IMR-90 (cell line): ENCODE data around the gene NCKAP5. TPM values are rescaled to one million over a fixed set of nuclear protein-coding genes. Genes with fewer than 3 reads are reported as not detected.

Source experiments
- ATAC-seq: fragments of 200-7000 bp; cut with Tn5 transposase; 2 replicates; pipeline ENCODE4 v1.9.1; 2020; ENCODE audit warnings: low read depth, mild to moderate bottlenecking, moderate library complexity
- BruUV-seq: library from RNA; stranded (reverse); fragments of 400-500 nt; replicated peaks from 2 replicates; lab custom pipeline; 2021; lab: Mats Ljungman, UMichigan
- CTCF ChIA-PET: fragments of 300-600 bp; formaldehyde crosslinking; extraction: SDS; loops from one replicate; lab custom pipeline; 2021; ENCODE audit warnings: antibody characterized with exemption; lab: Yijun Ruan, JAX
- POLR2A ChIA-PET: fragments of 300-600 bp; sonication (Branson Sonifier 250); formaldehyde crosslinking; loops from one replicate; lab custom pipeline; 2022; ENCODE audit warnings: antibody characterized with exemption; ENCODE audit not compliant: unreplicated experiment; lab: Charles Lee
- DNase-seq: peaks from one replicate; pipeline ENCODE4 v3.0.0; 2013
- H2AFZ ChIP-seq: replicated peaks from 2 replicates; pipeline ENCODE3; 2013; ENCODE audit warnings: low read length, mild to moderate bottlenecking; ENCODE audit not compliant: poor library complexity
- H2AK5ac ChIP-seq: 2 replicates; pipeline ENCODE4 v1.6.1; 2013; ENCODE audit warnings: low read depth, low read length, inconsistent platforms
- H2AK9ac ChIP-seq: replicated peaks from 2 replicates; pipeline ENCODE3; 2013; ENCODE audit warnings: mild to moderate bottlenecking, low read depth, low read length, moderate library complexity; ENCODE audit not compliant: poor library complexity
- H2BK120ac ChIP-seq: 2 replicates; pipeline ENCODE4 v1.6.1; 2013; ENCODE audit warnings: low read depth, low read length, inconsistent platforms
- H2BK15ac ChIP-seq: 3 replicates; pipeline ENCODE4 v1.6.1; 2013; ENCODE audit warnings: low read depth, low read length, inconsistent platforms
- H2BK20ac ChIP-seq: 2 replicates; pipeline ENCODE4 v1.6.1; 2013; ENCODE audit warnings: low read depth, mild to moderate bottlenecking, inconsistent platforms, low read length, moderate library complexity
- H2BK5ac ChIP-seq: 2 replicates; pipeline ENCODE4 v1.6.1; 2013; ENCODE audit warnings: mild to moderate bottlenecking, low read depth, low read length, inconsistent platforms; ENCODE audit not compliant: poor library complexity, severe bottlenecking
- H3K14ac ChIP-seq: replicated peaks from 2 replicates; pipeline ENCODE4 v1.6.1; 2013; ENCODE audit warnings: low read depth, low read length, inconsistent platforms
- H3K18ac ChIP-seq: 2 replicates; pipeline ENCODE4 v1.6.1; 2013; ENCODE audit warnings: low read depth, low read length, control low read depth
- H3K23ac ChIP-seq: 2 replicates; pipeline ENCODE4 v1.6.1; 2013; ENCODE audit warnings: low read depth, low read length, inconsistent platforms
- H3K27ac ChIP-seq: 2 replicates; pipeline ENCODE4 v1.5.1; 2013; ENCODE audit warnings: mild to moderate bottlenecking, control low read depth, low read length; ENCODE audit not compliant: insufficient read depth
- H3K27me3 ChIP-seq: 2 replicates; pipeline ENCODE4 v1.6.1; 2013; ENCODE audit warnings: low read length; ENCODE audit not compliant: control insufficient read depth, insufficient read depth
- H3K36me3 ChIP-seq: 2 replicates; pipeline ENCODE4 v1.6.1; 2013; ENCODE audit warnings: low read length, mixed read lengths; ENCODE audit not compliant: control insufficient read depth, insufficient read depth
- H3K4ac ChIP-seq: 2 replicates; pipeline ENCODE4 v1.6.1; 2013; ENCODE audit warnings: low read depth, low read length, inconsistent platforms
- H3K4me1 ChIP-seq: 2 replicates; pipeline ENCODE4 v1.6.1; 2013; ENCODE audit warnings: low read length, mixed read lengths; ENCODE audit not compliant: control insufficient read depth, insufficient read depth
- H3K4me2 ChIP-seq: 2 replicates; pipeline ENCODE4 v1.6.1; 2013; ENCODE audit warnings: low read depth, mild to moderate bottlenecking, control low read depth, low read length, moderate library complexity
- H3K4me3 ChIP-seq: 2 replicates; pipeline ENCODE4 v1.5.1; 2013; ENCODE audit warnings: low read depth, mild to moderate bottlenecking, control low read depth, low read length, moderate library complexity; ENCODE audit not compliant: insufficient read depth
- H3K56ac ChIP-seq: 2 replicates; pipeline ENCODE4 v1.6.1; 2013; ENCODE audit warnings: low read length, inconsistent platforms; ENCODE audit not compliant: insufficient read depth; ENCODE audit errors: extremely low read depth
- H3K79me1 ChIP-seq, 2 experiments: 2 replicates each; pipeline ENCODE4 v1.6.1; 2013; ENCODE audit warnings: low read length in 2 of 2, inconsistent platforms in 1 of 2, low read depth in 1 of 2
- H3K9ac ChIP-seq: 2 replicates; pipeline ENCODE4 v1.6.1; 2013; ENCODE audit warnings: low read depth, low read length, control low read depth
- H3K9me1 ChIP-seq: 2 replicates; pipeline ENCODE4 v1.6.1; 2013; ENCODE audit warnings: low read length, inconsistent platforms; ENCODE audit not compliant: insufficient read depth
- H3K9me3 ChIP-seq: 2 replicates; pipeline ENCODE4 v1.6.1; 2013; ENCODE audit warnings: low read length; ENCODE audit not compliant: control insufficient read depth, insufficient read depth
- H4K20me1 ChIP-seq: 2 replicates; pipeline ENCODE4 v1.6.1; 2013; ENCODE audit warnings: low read length, inconsistent platforms; ENCODE audit not compliant: insufficient read depth
- H4K5ac ChIP-seq: 2 replicates; pipeline ENCODE4 v1.6.1; 2013; ENCODE audit warnings: mild to moderate bottlenecking, low read depth, low read length, control low read depth
- H4K8ac ChIP-seq, 2 experiments: 2 replicates each; pipeline ENCODE4 v1.6.1; 2013; ENCODE audit warnings: low read depth in 2 of 2, low read length in 2 of 2, control low read depth in 1 of 2, inconsistent platforms in 1 of 2
- H4K91ac ChIP-seq: 2 replicates; pipeline ENCODE4 v1.6.1; 2013; ENCODE audit warnings: low read depth, low read length, inconsistent platforms; ENCODE audit not compliant: insufficient read depth
- CHD1 ChIP-seq: IDR thresholded peaks from 2 replicates; pipeline ENCODE4 v1.6.1; 2012; ENCODE audit warnings: low read depth, low read length, improper control_type of control experiment
- MAFK ChIP-seq: IDR thresholded peaks from 2 replicates; pipeline ENCODE4 v1.6.1; 2012; ENCODE audit warnings: low read depth, low read length, improper control_type of control experiment
- WGBS, 2 experiments: methylation state at CpG; one replicate each; pipeline versions ENCODE4 v1.1.5 to v1.1.7; 2013; ENCODE audit warnings: missing lambda C conversion rate in 2 of 2; ENCODE audit not compliant: insufficient read length in 1 of 2; ENCODE audit errors: extremely low coverage in 2 of 2; 5-methylcytosine and 5-hydroxymethylcytosine counted together
- dilution Hi-C: fragments of 300-500 bp; cut with HindIII; formaldehyde crosslinking; loops from one replicate; pipeline ENCODE4 v1.14.3; 2018; ENCODE audit warnings: low sequenced_read_pairs; ENCODE audit not compliant: unreplicated experiment
- in situ Hi-C: fragments of 300-500 bp; cut with MboI; formaldehyde crosslinking; loops from 3 replicates; pipeline ENCODE4 v1.14.3; 2019; ENCODE audit warnings: low sequenced_read_pairs, inconsistent platforms, mixed read lengths
- intact Hi-C: fragments of 100-400 bp; cut with micrococcal nuclease; formaldehyde crosslinking; loops from 2 replicates; pipeline ENCODE4 v1.10.0; 2022
- polyA plus RNA-seq, 3 experiments: library from polyadenylated mRNA; depleted of rRNA; stranded (reverse); fragments of >200 nt; gene quantifications; 2 replicates each; pipeline ENCODE4 v1.2.3, GENCODE V29; 2012; ENCODE audit warnings: low replicate concordance in 1 of 3
- total RNA-seq: library from RNA; depleted of rRNA; stranded (reverse); fragments of >200 nt; gene quantifications from 2 replicates; pipeline ENCODE4 v1.2.3, GENCODE V29; 2012

The NCKAP5 gene
- total and polyA plus RNA-seq, 2 of the 4 experiments (the other 2 are of a cell fraction): 2.7 to 3.9 TPM

- intact Hi-C loops: loop anchor here (10.0 kb wide), 1 partner anchor 154 kb away; no protein-coding TSS in a partner anchor
- Histone ChIP-seq H4K8ac (peak overlapping the region in 1 of 2 experiments; percentile 20; a peak in 1 of 4 replicates), H2AK5ac (peak overlapping the region; percentile 83; the same call in 1 of the 2 replicates), H3K23ac (peak overlapping the region; percentile 36; the same call in 1 of the 2 replicates), H3K4me2 (no peak overlapping the region), H3K4ac (peak overlapping the region; percentile 56), H3K14ac (peak overlapping the region; percentile 80), H3K4me1 (peaks cover 8% of the 10 kb centered on the region), H3K18ac (peak overlapping the region; percentile 47), H3K9me1 (no peaks in the 10 kb centered on the region), H4K5ac (peak overlapping the region; percentile 67; the same call in 1 of the 2 replicates), H2BK20ac (peak overlapping the region; percentile 62; the same call in 1 of the 2 replicates), H3K4me3 (no peak overlapping the region), H2BK15ac (no peak overlapping the region; the same call in 2 of the 3 replicates), H3K79me1 (peaks cover 2 to 4% of the 10 kb centered on the region in 2 experiments; a peak in 1 of 4 replicates), H3K27me3 (no peaks in the 10 kb centered on the region), H2AFZ (no peak overlapping the region), H2BK5ac (no peak overlapping the region), H3K9ac (no peak overlapping the region), H3K9me3 (no peaks in the 10 kb centered on the region), H4K20me1 (no peaks in the 10 kb centered on the region), H3K56ac (no peak overlapping the region), H3K36me3 (no peaks in the 10 kb centered on the region), H3K27ac (no peak overlapping the region), H4K91ac (no peak overlapping the region), H2BK120ac (peak overlapping the region; percentile 32; the same call in 1 of the 2 replicates), H2AK9ac (no peak overlapping the region)
- no peak for TF ChIP-seq CHD1
- TF ChIP-seq MAFK: peak; percentile 99
- ATAC-seq (no peak), DNase-seq (no peak)
- WGBS, 2 experiments: no CpG with 5 or more reads among the region's 3 CpGs
- in situ Hi-C loops: no loop called here
- dilution Hi-C loops: no loop called here
- BruUV-seq: no TSS peak
- ChIA-PET POLR2A (no interaction called here), CTCF (interaction anchor here (1.3 kb wide), 1 partner anchor 289 kb away, joined by 3 read pairs; no protein-coding TSS in a partner anchor)
Observed at GRCh38 chr2:133490411-133490980, 77.8 kb downstream of the NCKAP5 start.
